Choroid plexus epithelial cell (primary cell): ENCODE measurements around the gene CEP295NL.
"Not testable (repeated sequence)": the region's sequence is repeated elsewhere in the genome, so short reads cannot be mapped to it uniquely, and the experiment has no call there.

Experiments
- DNase-seq: peaks from one replicate; pipeline ENCODE4 v3.0.0-alpha.2; 2010; ENCODE audit warnings: low read depth
- H3K4me3 ChIP-seq: 2 replicates; pipeline ENCODE4 v1.5.1; 2011; ENCODE audit warnings: low read depth, mild to moderate bottlenecking, control low read depth, low read length, moderate library complexity
- TF ChIP-seq, protein P1 (sequence below): conservative IDR thresholded peaks from 2 replicates; pipeline ENCODE4 v1.5.1; 2011; ENCODE audit warnings: low read depth, mild to moderate bottlenecking, control low read depth, inconsistent platforms, low read length, moderate library complexity

Gene CEP295NL

GRCh38 chr17:78912082-78912481, 9.1 kb upstream of the CEP295NL start:
- TF ChIP-seq, protein P1, sequence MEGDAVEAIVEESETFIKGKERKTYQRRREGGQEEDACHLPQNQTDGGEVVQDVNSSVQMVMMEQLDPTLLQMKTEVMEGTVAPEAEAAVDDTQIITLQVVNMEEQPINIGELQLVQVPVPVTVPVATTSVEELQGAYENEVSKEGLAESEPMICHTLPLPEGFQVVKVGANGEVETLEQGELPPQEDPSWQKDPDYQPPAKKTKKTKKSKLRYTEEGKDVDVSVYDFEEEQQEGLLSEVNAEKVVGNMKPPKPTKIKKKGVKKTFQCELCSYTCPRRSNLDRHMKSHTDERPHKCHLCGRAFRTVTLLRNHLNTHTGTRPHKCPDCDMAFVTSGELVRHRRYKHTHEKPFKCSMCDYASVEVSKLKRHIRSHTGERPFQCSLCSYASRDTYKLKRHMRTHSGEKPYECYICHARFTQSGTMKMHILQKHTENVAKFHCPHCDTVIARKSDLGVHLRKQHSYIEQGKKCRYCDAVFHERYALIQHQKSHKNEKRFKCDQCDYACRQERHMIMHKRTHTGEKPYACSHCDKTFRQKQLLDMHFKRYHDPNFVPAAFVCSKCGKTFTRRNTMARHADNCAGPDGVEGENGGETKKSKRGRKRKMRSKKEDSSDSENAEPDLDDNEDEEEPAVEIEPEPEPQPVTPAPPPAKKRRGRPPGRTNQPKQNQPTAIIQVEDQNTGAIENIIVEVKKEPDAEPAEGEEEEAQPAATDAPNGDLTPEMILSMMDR, result no peak
- no peak overlapping the region for H3K4me3 ChIP-seq
- DNase-seq, result no peak

- not testable (repeated sequence) for H3K4me3 ChIP-seq, DNase-seq
Observed at GRCh38 chr17:78911543-78911942, 8.5 kb upstream of the CEP295NL start.

DNA sequence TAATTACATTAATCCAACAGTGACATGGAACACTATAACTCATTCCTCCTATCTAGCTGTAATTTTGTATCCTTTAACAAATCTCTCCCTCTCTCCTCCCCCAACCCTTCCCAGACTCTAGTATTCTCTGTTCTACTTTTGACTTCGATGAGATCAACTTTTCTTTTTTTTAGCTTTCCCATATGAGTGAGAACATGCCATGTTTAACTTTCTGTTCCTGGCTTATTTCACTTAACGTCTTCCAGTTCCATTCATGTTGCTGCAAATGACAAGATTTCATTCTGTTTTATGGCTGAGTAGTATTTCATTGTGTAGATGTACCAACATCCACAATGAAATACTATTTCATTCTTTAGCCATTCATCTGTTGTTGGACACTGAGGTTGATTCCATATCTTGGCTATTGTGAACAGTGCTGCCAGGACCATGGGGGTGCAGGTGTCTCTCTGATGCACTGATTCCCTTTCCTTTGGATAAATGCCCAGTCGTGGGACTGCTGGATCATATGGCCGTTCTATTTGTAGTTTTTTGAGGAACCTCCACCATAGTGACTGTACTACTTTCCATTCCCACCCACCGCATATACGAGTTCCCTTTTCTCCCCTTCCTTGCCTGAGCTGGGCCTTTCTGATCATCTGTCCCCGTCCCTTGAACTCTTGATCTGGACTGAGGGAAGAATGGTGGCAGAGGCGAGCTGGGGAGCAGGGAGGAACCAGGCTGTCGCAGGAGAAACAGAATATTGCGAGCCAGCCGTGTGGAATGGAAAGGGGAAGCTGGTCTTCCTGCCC, 7.7 kb upstream of the CEP295NL start:
- no peak for DNase-seq

DNA sequence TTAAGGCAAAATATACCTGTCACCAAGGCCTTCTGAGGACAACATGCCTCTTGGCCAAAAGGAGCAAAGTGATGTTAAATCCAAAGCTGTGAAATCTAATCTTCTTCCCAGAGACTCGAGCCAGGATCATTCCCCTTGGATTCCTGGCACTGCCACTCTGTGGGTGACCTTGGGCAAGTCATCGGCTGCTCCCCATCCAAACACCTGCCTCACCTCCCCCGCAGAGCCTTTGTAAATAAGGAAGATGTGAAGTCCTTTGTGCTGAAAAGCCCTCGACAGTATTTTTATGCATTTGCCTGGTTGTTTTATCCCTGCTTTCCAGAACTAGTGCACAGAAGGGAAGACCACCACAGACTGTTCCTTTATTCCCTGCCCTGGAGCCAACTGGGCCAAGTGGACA, 5.4 kb upstream of the CEP295NL start:
- H3K4me3 ChIP-seq, result no peak overlapping the region
- TF ChIP-seq, protein P1, result no peak
- DNase-seq, result no peak

More for the DNA sequence above, 7.7 kb upstream of the CEP295NL start:
- TF ChIP-seq, protein P1, result no peak
- no peak overlapping the region for H3K4me3 ChIP-seq

- TF ChIP-seq, protein P1, result no peak
- DNase-seq, result no peak
- no peak overlapping the region for H3K4me3 ChIP-seq
Observed at GRCh38 chr17:78905541-78905940, 2.5 kb upstream of the CEP295NL start.

DNA sequence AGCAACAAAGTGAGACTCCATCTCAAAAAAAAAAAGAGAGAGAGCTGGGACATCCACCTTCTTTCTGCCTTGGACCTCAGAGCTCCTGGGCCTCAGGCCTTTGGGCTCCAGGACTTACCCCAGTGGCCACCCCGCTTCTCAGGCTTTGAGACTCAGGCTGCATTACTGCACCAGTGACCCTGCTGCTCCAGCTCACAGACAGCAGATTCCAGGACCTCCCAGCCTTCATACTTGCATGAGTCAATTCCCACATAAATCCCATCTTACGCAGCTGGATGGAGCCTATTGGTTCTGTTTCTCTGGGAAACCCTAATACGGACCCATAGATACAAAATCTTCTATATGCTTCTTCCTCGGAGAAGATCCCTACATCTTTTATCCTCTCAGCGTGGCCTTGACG, 2.1 kb upstream of the CEP295NL start:
- TF ChIP-seq, protein P1, result no peak
- DNase-seq, result no peak
- no peak overlapping the region for H3K4me3 ChIP-seq

DNA sequence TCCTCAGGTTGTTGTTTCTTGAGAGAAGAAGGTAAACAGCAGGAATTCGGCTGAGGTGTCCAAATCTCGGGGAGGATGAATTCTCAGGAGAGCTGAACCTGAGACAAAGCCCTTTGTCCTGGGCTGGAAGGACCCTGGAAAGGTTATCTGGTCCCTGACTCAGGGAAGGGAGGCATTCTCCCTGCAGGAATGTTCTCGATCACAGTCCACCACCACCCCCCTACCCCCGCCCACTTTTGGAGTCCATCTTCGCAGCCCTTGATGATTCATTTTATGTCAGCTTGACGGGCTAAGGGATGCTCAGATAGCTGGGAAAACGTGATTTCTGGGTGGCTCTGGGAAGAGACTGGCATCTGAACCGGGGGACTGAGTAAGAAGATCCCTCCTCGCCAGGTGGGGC, 1.4 kb upstream of the CEP295NL start:
- TF ChIP-seq, protein P1, result no peak
- no peak for DNase-seq
- no peak overlapping the region for H3K4me3 ChIP-seq

DNA sequence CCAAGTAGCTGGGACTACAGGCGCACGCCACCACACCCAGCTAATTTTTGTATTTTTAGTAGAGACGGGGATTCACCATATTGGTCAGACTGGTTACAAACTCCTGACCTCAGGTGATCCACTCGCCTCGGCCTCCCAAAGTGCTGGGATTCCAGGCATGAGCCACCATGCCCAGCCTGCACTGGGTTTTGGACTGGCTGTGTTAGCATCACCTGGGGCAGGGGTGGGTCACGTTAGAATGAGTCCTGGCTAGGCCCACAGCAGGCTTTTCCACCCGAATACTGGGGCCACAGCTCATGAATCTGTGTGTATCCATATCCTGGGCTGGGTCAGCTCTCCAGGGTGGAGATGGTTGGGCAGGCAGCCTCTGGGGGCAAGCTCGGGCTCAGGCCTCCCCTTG, 770 bp downstream of the CEP295NL start:
- DNase-seq, H3K4me3 ChIP-seq: not testable (repeated sequence)
